Measurements from ENCODE around the gene KHSRP. TPM values are rescaled to one million over a fixed set of nuclear protein-coding genes. Genes with fewer than 3 reads are reported as not detected.

The KHSRP gene
- total and polyA plus RNA-seq, 2 of the 13 experiments (the other 11 are each of a cell fraction or from before 2014, with no cell fraction given): 72.1 to 129 TPM

DNA sequence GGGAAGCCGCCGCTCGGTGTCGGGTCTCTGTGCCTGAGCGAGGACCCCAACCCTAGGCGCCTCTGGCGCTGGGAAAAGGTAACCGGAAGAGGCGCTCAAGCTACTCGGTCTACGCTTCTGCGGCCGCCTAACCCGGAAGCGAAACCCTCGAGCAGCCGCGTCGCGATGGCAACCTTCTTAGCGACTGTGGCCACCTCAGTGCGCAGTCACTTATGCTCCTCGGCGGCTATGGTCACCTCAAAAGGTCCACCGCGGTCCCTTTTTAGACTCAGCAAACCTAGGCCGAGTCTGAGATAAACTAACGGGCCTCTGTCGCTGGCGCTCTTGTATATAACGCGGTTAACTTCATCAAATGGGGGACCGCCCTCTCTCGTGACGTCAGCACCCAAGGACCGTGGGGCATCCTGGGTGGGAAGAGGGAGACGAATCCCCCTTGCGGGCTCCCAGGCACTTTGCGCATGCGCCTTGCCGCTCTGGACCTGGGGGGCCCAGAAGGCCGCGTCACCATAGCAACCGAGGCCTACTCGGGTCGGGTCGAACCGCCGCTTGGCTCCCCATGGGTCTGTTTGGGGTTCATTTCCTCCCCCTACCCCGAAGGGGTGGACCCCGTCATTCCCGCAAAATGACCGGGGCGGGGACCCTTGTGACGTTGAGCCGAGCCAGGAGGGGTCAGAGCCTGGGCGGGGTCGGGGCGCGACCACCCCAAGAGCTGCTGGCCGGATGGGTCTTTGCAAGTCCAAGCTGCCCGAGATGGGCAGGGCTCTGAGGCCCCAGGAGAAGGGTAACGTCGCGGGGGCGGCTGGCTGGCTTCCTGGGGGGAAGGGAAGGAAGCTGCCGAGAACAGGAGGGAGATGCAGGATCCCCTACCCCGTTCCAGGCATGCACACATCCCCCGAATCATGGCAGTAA lies 31.3 kb downstream of the KHSRP start, which contains the start of gene GTF2F1 (continued):
- TF ChIP-seq RNF2 (conservative IDR thresholded peaks at IDR 0.05; ENCODE audit: low read depth) (no peak), ZNF670 (CRISPR knock-in tag; IDR thresholded peaks at IDR 0.05; ENCODE audit: borderline replicate concordance) (0 out of 2 replicates have a peak, but pooled peaks have one; percentile 54), ZNF207 (IDR thresholded peaks at IDR 0.05; ENCODE audit: borderline replicate concordance) (no peak), ZMYM2 (CRISPR knock-in tag; IDR thresholded peaks at IDR 0.05) (no peak), TBX2 (CRISPR knock-in tag; IDR thresholded peaks at IDR 0.05; ENCODE audit: borderline replicate concordance) (peak; percentile 51), NCOA2 (CRISPR knock-in tag; IDR thresholded peaks at IDR 0.05) (no peak), SIX1 (CRISPR knock-in tag; IDR thresholded peaks at IDR 0.05; ENCODE audit: borderline replicate concordance) (no peak), ZNF878 (CRISPR knock-in tag; IDR thresholded peaks at IDR 0.05) (no peak)
- TF ChIP-seq, protein P1, sequence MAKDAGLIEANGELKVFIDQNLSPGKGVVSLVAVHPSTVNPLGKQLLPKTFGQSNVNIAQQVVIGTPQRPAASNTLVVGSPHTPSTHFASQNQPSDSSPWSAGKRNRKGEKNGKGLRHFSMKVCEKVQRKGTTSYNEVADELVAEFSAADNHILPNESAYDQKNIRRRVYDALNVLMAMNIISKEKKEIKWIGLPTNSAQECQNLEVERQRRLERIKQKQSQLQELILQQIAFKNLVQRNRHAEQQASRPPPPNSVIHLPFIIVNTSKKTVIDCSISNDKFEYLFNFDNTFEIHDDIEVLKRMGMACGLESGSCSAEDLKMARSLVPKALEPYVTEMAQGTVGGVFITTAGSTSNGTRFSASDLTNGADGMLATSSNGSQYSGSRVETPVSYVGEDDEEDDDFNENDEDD (CRISPR knock-in tag; IDR thresholded peaks at IDR 0.05; ENCODE audit: borderline replicate concordance): no peak
- TF ChIP-seq, protein P2, sequence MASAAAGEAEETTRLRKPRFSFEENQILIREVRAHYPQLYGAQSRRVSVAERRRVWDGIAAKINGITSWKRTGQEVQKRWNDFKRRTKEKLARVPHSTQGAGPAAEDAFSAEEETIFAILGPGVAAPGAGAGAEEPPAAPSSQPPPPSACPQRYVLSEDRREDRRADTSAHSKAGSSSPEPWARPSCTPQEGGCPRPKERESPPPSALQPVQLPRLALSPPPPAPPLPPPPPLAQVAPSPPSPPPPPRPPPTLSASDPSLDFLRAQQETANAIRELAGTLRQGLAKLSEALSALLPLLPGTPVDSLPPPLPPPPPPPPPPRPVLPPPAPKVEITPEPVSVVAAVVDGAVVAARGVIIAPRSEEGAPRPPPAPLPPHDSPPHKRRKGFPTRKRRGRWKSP (CRISPR knock-in tag; IDR thresholded peaks at IDR 0.05): no peak
- TF ChIP-seq, protein P3, sequence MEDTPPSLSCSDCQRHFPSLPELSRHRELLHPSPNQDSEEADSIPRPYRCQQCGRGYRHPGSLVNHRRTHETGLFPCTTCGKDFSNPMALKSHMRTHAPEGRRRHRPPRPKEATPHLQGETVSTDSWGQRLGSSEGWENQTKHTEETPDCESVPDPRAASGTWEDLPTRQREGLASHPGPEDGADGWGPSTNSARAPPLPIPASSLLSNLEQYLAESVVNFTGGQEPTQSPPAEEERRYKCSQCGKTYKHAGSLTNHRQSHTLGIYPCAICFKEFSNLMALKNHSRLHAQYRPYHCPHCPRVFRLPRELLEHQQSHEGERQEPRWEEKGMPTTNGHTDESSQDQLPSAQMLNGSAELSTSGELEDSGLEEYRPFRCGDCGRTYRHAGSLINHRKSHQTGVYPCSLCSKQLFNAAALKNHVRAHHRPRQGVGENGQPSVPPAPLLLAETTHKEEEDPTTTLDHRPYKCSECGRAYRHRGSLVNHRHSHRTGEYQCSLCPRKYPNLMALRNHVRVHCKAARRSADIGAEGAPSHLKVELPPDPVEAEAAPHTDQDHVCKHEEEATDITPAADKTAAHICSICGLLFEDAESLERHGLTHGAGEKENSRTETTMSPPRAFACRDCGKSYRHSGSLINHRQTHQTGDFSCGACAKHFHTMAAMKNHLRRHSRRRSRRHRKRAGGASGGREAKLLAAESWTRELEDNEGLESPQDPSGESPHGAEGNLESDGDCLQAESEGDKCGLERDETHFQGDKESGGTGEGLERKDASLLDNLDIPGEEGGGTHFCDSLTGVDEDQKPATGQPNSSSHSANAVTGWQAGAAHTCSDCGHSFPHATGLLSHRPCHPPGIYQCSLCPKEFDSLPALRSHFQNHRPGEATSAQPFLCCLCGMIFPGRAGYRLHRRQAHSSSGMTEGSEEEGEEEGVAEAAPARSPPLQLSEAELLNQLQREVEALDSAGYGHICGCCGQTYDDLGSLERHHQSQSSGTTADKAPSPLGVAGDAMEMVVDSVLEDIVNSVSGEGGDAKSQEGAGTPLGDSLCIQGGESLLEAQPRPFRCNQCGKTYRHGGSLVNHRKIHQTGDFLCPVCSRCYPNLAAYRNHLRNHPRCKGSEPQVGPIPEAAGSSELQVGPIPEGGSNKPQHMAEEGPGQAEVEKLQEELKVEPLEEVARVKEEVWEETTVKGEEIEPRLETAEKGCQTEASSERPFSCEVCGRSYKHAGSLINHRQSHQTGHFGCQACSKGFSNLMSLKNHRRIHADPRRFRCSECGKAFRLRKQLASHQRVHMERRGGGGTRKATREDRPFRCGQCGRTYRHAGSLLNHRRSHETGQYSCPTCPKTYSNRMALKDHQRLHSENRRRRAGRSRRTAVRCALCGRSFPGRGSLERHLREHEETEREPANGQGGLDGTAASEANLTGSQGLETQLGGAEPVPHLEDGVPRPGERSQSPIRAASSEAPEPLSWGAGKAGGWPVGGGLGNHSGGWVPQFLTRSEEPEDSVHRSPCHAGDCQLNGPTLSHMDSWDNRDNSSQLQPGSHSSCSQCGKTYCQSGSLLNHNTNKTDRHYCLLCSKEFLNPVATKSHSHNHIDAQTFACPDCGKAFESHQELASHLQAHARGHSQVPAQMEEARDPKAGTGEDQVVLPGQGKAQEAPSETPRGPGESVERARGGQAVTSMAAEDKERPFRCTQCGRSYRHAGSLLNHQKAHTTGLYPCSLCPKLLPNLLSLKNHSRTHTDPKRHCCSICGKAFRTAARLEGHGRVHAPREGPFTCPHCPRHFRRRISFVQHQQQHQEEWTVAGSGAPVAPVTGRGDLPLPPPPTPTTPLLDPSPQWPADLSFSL (CRISPR knock-in tag; IDR thresholded peaks at IDR 0.05): no peak
- TF ChIP-seq, protein P4, sequence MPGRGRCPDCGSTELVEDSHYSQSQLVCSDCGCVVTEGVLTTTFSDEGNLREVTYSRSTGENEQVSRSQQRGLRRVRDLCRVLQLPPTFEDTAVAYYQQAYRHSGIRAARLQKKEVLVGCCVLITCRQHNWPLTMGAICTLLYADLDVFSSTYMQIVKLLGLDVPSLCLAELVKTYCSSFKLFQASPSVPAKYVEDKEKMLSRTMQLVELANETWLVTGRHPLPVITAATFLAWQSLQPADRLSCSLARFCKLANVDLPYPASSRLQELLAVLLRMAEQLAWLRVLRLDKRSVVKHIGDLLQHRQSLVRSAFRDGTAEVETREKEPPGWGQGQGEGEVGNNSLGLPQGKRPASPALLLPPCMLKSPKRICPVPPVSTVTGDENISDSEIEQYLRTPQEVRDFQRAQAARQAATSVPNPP (CRISPR knock-in tag; IDR thresholded peaks at IDR 0.05): no peak
